ENCODE results near the gene CD276.

CD276 gene

GRCh38 chr15:73715417-73715816 lies 31.2 kb downstream of the CD276 start:
- no peak overlapping the region for H3K9ac ChIP-seq (ENCODE audit: low read length)
- H3K23ac ChIP-seq (ENCODE audit: low read length) = no peak overlapping the region
- H4K5ac ChIP-seq (ENCODE audit: low read length) = no peak overlapping the region
- WGBS (ENCODE audit: extremely low coverage, insufficient coverage, low lambda C conversion rate) = no CpG with 5 or more reads among the region's 3 CpGs
- no peak overlapping the region for H2AK5ac ChIP-seq (ENCODE audit: low read length)
- H2BK120ac ChIP-seq (ENCODE audit: low read depth, low read length) = no peak overlapping the region
- H2BK5ac ChIP-seq (ENCODE audit: low read length) = no peak overlapping the region
- H2BK15ac ChIP-seq (replicated peaks; ENCODE audit: low read depth) = no peak overlapping the region
- H3K4me2 ChIP-seq (ENCODE audit: low read length) = no peak overlapping the region
- H3K79me2 ChIP-seq (ENCODE audit: control insufficient read depth, insufficient read depth, low read length) = no peaks in the 10 kb centered on the region
- no peak overlapping the region for H3K4ac ChIP-seq (ENCODE audit: low read depth, low read length)
- H3K36me3 ChIP-seq (ENCODE audit: control insufficient read depth, insufficient read depth, low read length) = peaks cover 1% of the 10 kb centered on the region
- H3K4me1 ChIP-seq (ENCODE audit: control insufficient read depth, low read depth, low read length) = no peaks in the 10 kb centered on the region
- DNase-seq = no peak
- no peaks in the 10 kb centered on the region for H3K27me3 ChIP-seq (ENCODE audit: insufficient read depth, low read length, poor library complexity)
- H3K18ac ChIP-seq (ENCODE audit: low read length) = no peak overlapping the region
- no peak overlapping the region for H3K27ac ChIP-seq (ENCODE audit: low read depth, low read length)
- no peak overlapping the region for H3K56ac ChIP-seq (ENCODE audit: low read length)
- no peak overlapping the region for H3K4me3 ChIP-seq (ENCODE audit: low read length)
- H4K8ac ChIP-seq (ENCODE audit: low read depth, low read length) = no peak overlapping the region
- no peaks in the 10 kb centered on the region for H3K79me1 ChIP-seq (ENCODE audit: low read length)

- Histone ChIP-seq H3K56ac (ENCODE audit: low read length) (no peak overlapping the region), H3K4ac (ENCODE audit: low read depth, low read length) (no peak overlapping the region), H3K36me3 (ENCODE audit: control insufficient read depth, insufficient read depth, low read length) (peaks cover 1% of the 10 kb centered on the region), H3K18ac (ENCODE audit: low read length) (no peak overlapping the region), H3K4me1 (ENCODE audit: control insufficient read depth, low read depth, low read length) (no peaks in the 10 kb centered on the region), H3K4me3 (ENCODE audit: low read length) (no peak overlapping the region), H2BK120ac (ENCODE audit: low read depth, low read length) (no peak overlapping the region), H3K9ac (ENCODE audit: low read length) (no peak overlapping the region), H3K23ac (ENCODE audit: low read length) (no peak overlapping the region), H3K79me2 (ENCODE audit: control insufficient read depth, insufficient read depth, low read length) (no peaks in the 10 kb centered on the region), H4K8ac (ENCODE audit: low read depth, low read length) (no peak overlapping the region), H4K5ac (ENCODE audit: low read length) (no peak overlapping the region), H3K27me3 (ENCODE audit: insufficient read depth, low read length, poor library complexity) (no peaks in the 10 kb centered on the region), H3K79me1 (ENCODE audit: low read length) (no peaks in the 10 kb centered on the region), H3K4me2 (ENCODE audit: low read length) (no peak overlapping the region), H2AK5ac (ENCODE audit: low read length) (no peak overlapping the region), H3K27ac (ENCODE audit: low read depth, low read length) (no peak overlapping the region), H2BK5ac (ENCODE audit: low read length) (no peak overlapping the region), H2BK15ac (replicated peaks; ENCODE audit: low read depth) (no peak overlapping the region)
- WGBS (ENCODE audit: extremely low coverage, insufficient coverage, low lambda C conversion rate) = no CpG with 5 or more reads among the region's 6 CpGs
- DNase-seq = no peak
Measured at GRCh38 chr15:73716417-73716816, 32.2 kb downstream of the CD276 start.

- Histone ChIP-seq H3K9ac (ENCODE audit: low read length) (no peak overlapping the region), H3K79me2 (ENCODE audit: control insufficient read depth, insufficient read depth, low read length) (no peaks in the 10 kb centered on the region), H3K56ac (ENCODE audit: low read length) (no peak overlapping the region), H2BK5ac (ENCODE audit: low read length) (no peak overlapping the region), H2BK15ac (replicated peaks; ENCODE audit: low read depth) (no peak overlapping the region), H3K18ac (ENCODE audit: low read length) (no peak overlapping the region), H3K4me2 (ENCODE audit: low read length) (no peak overlapping the region), H3K23ac (ENCODE audit: low read length) (no peak overlapping the region), H4K8ac (ENCODE audit: low read depth, low read length) (no peak overlapping the region), H3K27me3 (ENCODE audit: insufficient read depth, low read length, poor library complexity) (no peaks in the 10 kb centered on the region), H2AK5ac (ENCODE audit: low read length) (no peak overlapping the region), H3K4me3 (ENCODE audit: low read length) (no peak overlapping the region), H2BK120ac (ENCODE audit: low read depth, low read length) (no peak overlapping the region), H3K36me3 (ENCODE audit: control insufficient read depth, insufficient read depth, low read length) (peaks cover 1% of the 10 kb centered on the region), H4K5ac (ENCODE audit: low read length) (no peak overlapping the region), H3K4ac (ENCODE audit: low read depth, low read length) (no peak overlapping the region), H3K4me1 (ENCODE audit: control insufficient read depth, low read depth, low read length) (no peaks in the 10 kb centered on the region), H3K27ac (ENCODE audit: low read depth, low read length) (no peak overlapping the region), H3K79me1 (ENCODE audit: low read length) (no peaks in the 10 kb centered on the region)
- no CpG with 5 or more reads among the region's 3 CpGs for WGBS (ENCODE audit: extremely low coverage, insufficient coverage, low lambda C conversion rate)
- DNase-seq = no peak
Measured at GRCh38 chr15:73717206-73717605, 33.0 kb downstream of the CD276 start.

- Histone ChIP-seq H3K79me2 (ENCODE audit: control insufficient read depth, insufficient read depth, low read length) (no peaks in the 10 kb centered on the region), H3K36me3 (ENCODE audit: control insufficient read depth, insufficient read depth, low read length) (peaks cover 1% of the 10 kb centered on the region), H3K23ac (ENCODE audit: low read length) (no peak overlapping the region), H3K4me1 (ENCODE audit: control insufficient read depth, low read depth, low read length) (no peaks in the 10 kb centered on the region), H3K27ac (ENCODE audit: low read depth, low read length) (no peak overlapping the region), H3K27me3 (ENCODE audit: insufficient read depth, low read length, poor library complexity) (no peaks in the 10 kb centered on the region), H4K8ac (ENCODE audit: low read depth, low read length) (no peak overlapping the region), H3K18ac (ENCODE audit: low read length) (no peak overlapping the region), H3K79me1 (ENCODE audit: low read length) (no peaks in the 10 kb centered on the region), H2BK5ac (ENCODE audit: low read length) (no peak overlapping the region), H2BK120ac (ENCODE audit: low read depth, low read length) (no peak overlapping the region), H2BK15ac (replicated peaks; ENCODE audit: low read depth) (no peak overlapping the region), H4K5ac (ENCODE audit: low read length) (no peak overlapping the region), H3K56ac (ENCODE audit: low read length) (no peak overlapping the region), H2AK5ac (ENCODE audit: low read length) (no peak overlapping the region), H3K9ac (ENCODE audit: low read length) (no peak overlapping the region), H3K4me3 (ENCODE audit: low read length) (no peak overlapping the region), H3K4ac (ENCODE audit: low read depth, low read length) (no peak overlapping the region), H3K4me2 (ENCODE audit: low read length) (no peak overlapping the region)
- DNase-seq = no peak
- WGBS (ENCODE audit: extremely low coverage, insufficient coverage, low lambda C conversion rate) = no CpG with 5 or more reads among the region's 11 CpGs
Measured at GRCh38 chr15:73717802-73718201, 33.6 kb downstream of the CD276 start.

- H3K9ac ChIP-seq (ENCODE audit: low read length) = no peak overlapping the region
- H3K56ac ChIP-seq (ENCODE audit: low read length) = no peak overlapping the region
- H2BK5ac ChIP-seq (ENCODE audit: low read length) = no peak overlapping the region
- no peak overlapping the region for H4K8ac ChIP-seq (ENCODE audit: low read depth, low read length)
- no peaks in the 10 kb centered on the region for H3K27me3 ChIP-seq (ENCODE audit: insufficient read depth, low read length, poor library complexity)
- no peak overlapping the region for H2AK5ac ChIP-seq (ENCODE audit: low read length)
- H3K23ac ChIP-seq (ENCODE audit: low read length) = no peak overlapping the region
- H3K79me1 ChIP-seq (ENCODE audit: low read length) = no peaks in the 10 kb centered on the region
- H3K4me2 ChIP-seq (ENCODE audit: low read length) = no peak overlapping the region
- no peaks in the 10 kb centered on the region for H3K36me3 ChIP-seq (ENCODE audit: control insufficient read depth, insufficient read depth, low read length)
- no peak overlapping the region for H4K5ac ChIP-seq (ENCODE audit: low read length)
- H3K4me1 ChIP-seq (ENCODE audit: control insufficient read depth, low read depth, low read length) = no peaks in the 10 kb centered on the region
- H2BK120ac ChIP-seq (ENCODE audit: low read depth, low read length) = no peak overlapping the region
- H3K18ac ChIP-seq (ENCODE audit: low read length) = no peak overlapping the region
- WGBS (ENCODE audit: extremely low coverage, insufficient coverage, low lambda C conversion rate) = no CpG with 5 or more reads among the region's 4 CpGs
- DNase-seq = no peak
- no peak overlapping the region for H3K4ac ChIP-seq (ENCODE audit: low read depth, low read length)
- no peak overlapping the region for H3K27ac ChIP-seq (ENCODE audit: low read depth, low read length)
- no peak overlapping the region for H3K4me3 ChIP-seq (ENCODE audit: low read length)
- no peak overlapping the region for H2BK15ac ChIP-seq (replicated peaks; ENCODE audit: low read depth)
- no peaks in the 10 kb centered on the region for H3K79me2 ChIP-seq (ENCODE audit: control insufficient read depth, insufficient read depth, low read length)
Measured at GRCh38 chr15:73718694-73719093, 34.5 kb downstream of the CD276 start.

GRCh38 chr15:73722425-73722824 lies 38.2 kb downstream of the CD276 start:
- Histone ChIP-seq H3K27ac (ENCODE audit: low read depth, low read length) (no peak overlapping the region), H3K4me2 (ENCODE audit: low read length) (no peak overlapping the region), H3K9ac (ENCODE audit: low read length) (no peak overlapping the region), H2BK15ac (replicated peaks; ENCODE audit: low read depth) (no peak overlapping the region), H2AK5ac (ENCODE audit: low read length) (no peak overlapping the region), H3K36me3 (ENCODE audit: control insufficient read depth, insufficient read depth, low read length) (no peaks in the 10 kb centered on the region), H4K5ac (ENCODE audit: low read length) (no peak overlapping the region), H3K18ac (ENCODE audit: low read length) (no peak overlapping the region), H3K4ac (ENCODE audit: low read depth, low read length) (no peak overlapping the region), H3K56ac (ENCODE audit: low read length) (no peak overlapping the region), H2BK5ac (ENCODE audit: low read length) (no peak overlapping the region), H3K79me1 (ENCODE audit: low read length) (no peaks in the 10 kb centered on the region), H4K8ac (ENCODE audit: low read depth, low read length) (no peak overlapping the region), H3K4me1 (ENCODE audit: control insufficient read depth, low read depth, low read length) (no peaks in the 10 kb centered on the region), H3K27me3 (ENCODE audit: insufficient read depth, low read length, poor library complexity) (no peaks in the 10 kb centered on the region), H3K4me3 (ENCODE audit: low read length) (no peak overlapping the region), H3K79me2 (ENCODE audit: control insufficient read depth, insufficient read depth, low read length) (no peaks in the 10 kb centered on the region), H3K23ac (ENCODE audit: low read length) (no peak overlapping the region), H2BK120ac (ENCODE audit: low read depth, low read length) (no peak overlapping the region)
- DNase-seq = no peak
- no CpG with 5 or more reads among the region's 3 CpGs for WGBS (ENCODE audit: extremely low coverage, insufficient coverage, low lambda C conversion rate)
